IPS DF 6.9 (cell line): ENCODE measurements around the gene LENG8.

ENCODE experiments used
- DNase-seq: peaks from one replicate; pipeline ENCODE4 v3.0.0-alpha.2; 2013; ENCODE audit warnings: low read depth, low spot score
- H3K27ac ChIP-seq: one replicate; pipeline ENCODE4 v1.5.1; 2013; ENCODE audit warnings: low read length, control low read depth
- H3K27me3 ChIP-seq: 2 replicates; pipeline ENCODE4 v1.6.1; 2013; ENCODE audit warnings: mild to moderate bottlenecking, low read length; ENCODE audit not compliant: control insufficient read depth, insufficient read depth
- H3K36me3 ChIP-seq: 2 replicates; pipeline ENCODE4 v1.6.1; 2013; ENCODE audit warnings: low read length; ENCODE audit not compliant: control insufficient read depth, insufficient read depth
- H3K4me1 ChIP-seq: 2 replicates; pipeline ENCODE4 v1.6.1; 2013; ENCODE audit warnings: low read length; ENCODE audit not compliant: control insufficient read depth, insufficient read depth
- H3K4me3 ChIP-seq: 2 replicates; pipeline ENCODE4 v1.5.1; 2013; ENCODE audit warnings: mild to moderate bottlenecking, low read length
- H3K9me3 ChIP-seq: 2 replicates; pipeline ENCODE4 v1.6.1; 2013; ENCODE audit warnings: low read length, inconsistent platforms; ENCODE audit not compliant: control insufficient read depth, insufficient read depth
- WGBS: extraction: QIAGEN DNeasy Blood & Tissue Kit; methylation state at CpG from one replicate; pipeline ENCODE4 v1.1.7; 2013; ENCODE audit warnings: mixed read lengths, missing lambda C conversion rate; ENCODE audit not compliant: insufficient read length, insufficient coverage; 5-methylcytosine and 5-hydroxymethylcytosine counted together

LENG8 gene

DNA sequence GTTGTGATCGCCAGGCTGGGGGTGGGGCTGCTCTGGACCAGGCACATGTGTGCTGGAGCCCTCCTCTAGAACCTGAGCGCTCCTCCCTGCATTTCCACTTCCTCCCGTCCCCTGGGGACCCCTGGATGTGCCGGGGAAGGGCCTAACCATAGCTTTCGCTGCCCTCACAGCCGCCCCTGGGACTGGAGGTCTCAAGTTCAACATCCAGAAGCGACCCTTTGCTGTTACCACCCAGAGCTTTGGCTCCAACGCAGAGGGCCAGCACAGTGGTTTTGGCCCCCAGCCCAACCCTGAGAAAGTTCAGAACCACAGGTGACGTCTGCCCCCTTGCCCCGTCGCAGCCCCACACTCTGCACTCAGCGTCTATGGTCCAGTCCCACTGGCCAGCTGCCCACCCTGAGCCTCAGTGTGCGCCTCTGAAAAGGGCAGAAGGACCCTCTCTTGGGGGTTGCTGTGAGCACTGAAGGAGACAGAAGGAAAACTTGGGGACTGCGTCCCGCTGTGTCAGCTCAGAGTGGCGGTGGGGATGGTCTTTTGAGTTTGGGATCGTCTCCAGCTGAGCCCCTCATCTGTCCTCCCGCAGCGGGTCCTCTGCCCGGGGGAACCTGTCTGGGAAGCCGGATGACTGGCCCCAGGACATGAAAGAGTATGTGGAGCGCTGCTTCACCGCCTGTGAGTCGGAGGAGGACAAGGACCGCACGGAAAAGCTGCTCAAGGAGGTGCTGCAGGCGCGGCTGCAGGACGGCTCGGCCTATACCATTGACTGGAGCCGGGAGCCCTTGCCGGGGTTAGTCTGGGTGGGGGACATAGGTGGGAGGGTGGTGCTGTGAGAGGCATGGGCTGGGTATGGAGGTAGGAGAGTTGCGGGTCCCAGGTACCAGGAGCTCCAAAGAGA is 6.0 kb downstream of the LENG8 start:
- WGBS, result no CpG with 5 or more reads among the region's 33 CpGs
- Histone ChIP-seq H3K36me3 (peaks cover 74% of the 10 kb centered on the region), H3K9me3 (no peaks in the 10 kb centered on the region), H3K4me1 (no peaks in the 10 kb centered on the region), H3K4me3 (no peak overlapping the region), H3K27ac (no peak overlapping the region), H3K27me3 (no peaks in the 10 kb centered on the region)
- DNase-seq, result no peak

DNA sequence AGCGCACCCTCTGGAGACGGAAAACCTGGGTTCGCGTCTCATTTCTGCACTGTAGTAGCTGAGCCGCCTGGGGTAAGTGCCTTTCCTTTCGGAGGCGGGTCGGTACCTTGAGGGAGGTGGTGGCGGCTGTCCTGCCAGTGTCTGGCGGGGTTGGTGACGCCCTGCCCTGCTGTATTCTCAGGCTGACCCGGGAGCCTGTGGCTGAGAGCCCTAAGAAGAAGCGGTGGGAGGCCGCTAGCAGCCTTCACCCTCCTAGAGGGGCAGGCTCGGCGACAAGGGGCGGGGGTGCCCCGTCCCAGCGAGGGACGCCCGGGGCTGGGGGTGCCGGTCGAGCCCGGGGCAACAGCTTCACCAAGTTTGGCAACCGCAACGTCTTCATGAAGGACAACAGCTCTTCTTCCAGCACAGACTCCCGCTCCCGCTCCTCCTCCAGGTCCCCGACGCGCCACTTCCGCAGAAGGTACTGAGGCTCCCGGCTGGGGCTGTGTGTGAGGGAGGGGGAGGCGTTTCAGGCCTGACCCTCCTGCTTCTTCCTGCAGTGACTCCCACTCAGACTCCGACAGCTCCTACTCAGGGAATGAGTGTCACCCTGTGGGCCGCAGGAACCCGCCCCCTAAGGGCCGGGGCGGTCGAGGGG is 6.9 kb downstream of the LENG8 start:
- Histone ChIP-seq H3K27ac (no peak overlapping the region), H3K36me3 (peaks cover 80% of the 10 kb centered on the region), H3K4me3 (no peak overlapping the region), H3K9me3 (no peaks in the 10 kb centered on the region), H3K4me1 (no peaks in the 10 kb centered on the region), H3K27me3 (no peaks in the 10 kb centered on the region)
- no peak for DNase-seq
- no CpG with 5 or more reads among the region's 40 CpGs for WGBS

DNA sequence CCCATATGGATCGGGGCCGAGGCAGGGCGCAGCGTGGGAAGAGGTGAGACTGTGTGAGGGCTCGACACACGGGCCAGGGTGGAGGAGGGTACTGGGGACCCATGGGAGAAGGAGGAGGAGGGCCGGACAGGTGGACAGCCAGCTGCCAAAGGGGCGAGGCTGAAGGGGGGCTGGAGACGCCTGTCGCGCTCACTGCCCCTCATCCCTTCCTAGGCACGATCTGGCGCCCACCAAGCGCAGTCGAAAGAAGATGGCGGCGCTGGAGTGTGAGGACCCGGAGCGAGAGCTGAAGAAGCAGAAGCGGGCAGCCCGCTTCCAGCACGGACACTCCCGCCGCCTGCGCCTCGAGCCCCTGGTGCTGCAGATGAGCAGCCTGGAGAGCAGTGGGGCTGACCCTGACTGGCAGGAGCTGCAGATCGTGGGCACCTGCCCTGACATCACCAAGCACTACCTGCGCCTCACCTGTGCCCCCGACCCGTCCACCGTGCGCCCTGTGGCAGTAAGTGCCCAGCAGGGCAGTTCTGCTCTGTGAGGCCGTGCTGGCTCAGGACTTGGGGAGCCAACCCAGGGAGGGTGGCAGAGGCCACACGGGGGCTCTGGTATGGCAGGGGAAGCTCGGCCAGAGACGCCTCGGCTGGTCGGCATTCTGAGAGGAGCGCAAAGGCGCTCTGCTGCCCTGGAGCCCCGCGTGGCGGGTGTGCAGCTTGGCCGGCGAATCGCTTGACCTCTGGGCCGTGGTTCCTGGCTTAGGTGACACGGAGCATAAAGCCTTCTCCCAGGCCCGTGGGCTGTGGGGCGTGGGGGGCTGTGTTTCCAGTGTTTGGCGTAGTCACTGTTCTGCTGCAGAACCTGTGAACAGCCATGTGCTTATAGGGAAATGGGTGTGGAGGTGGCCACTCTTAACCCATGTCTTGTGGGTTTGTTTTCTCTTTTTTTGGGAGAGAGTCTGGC is 7.7 kb downstream of the LENG8 start:
- H3K4me3 ChIP-seq, result no peak overlapping the region
- DNase-seq, result no peak
- no peaks in the 10 kb centered on the region for H3K27me3 ChIP-seq
- H3K27ac ChIP-seq, result no peak overlapping the region
- peaks cover 81% of the 10 kb centered on the region for H3K36me3 ChIP-seq
- no CpG with 5 or more reads among the region's 51 CpGs for WGBS
- H3K4me1 ChIP-seq, result no peaks in the 10 kb centered on the region
- no peaks in the 10 kb centered on the region for H3K9me3 ChIP-seq

DNA sequence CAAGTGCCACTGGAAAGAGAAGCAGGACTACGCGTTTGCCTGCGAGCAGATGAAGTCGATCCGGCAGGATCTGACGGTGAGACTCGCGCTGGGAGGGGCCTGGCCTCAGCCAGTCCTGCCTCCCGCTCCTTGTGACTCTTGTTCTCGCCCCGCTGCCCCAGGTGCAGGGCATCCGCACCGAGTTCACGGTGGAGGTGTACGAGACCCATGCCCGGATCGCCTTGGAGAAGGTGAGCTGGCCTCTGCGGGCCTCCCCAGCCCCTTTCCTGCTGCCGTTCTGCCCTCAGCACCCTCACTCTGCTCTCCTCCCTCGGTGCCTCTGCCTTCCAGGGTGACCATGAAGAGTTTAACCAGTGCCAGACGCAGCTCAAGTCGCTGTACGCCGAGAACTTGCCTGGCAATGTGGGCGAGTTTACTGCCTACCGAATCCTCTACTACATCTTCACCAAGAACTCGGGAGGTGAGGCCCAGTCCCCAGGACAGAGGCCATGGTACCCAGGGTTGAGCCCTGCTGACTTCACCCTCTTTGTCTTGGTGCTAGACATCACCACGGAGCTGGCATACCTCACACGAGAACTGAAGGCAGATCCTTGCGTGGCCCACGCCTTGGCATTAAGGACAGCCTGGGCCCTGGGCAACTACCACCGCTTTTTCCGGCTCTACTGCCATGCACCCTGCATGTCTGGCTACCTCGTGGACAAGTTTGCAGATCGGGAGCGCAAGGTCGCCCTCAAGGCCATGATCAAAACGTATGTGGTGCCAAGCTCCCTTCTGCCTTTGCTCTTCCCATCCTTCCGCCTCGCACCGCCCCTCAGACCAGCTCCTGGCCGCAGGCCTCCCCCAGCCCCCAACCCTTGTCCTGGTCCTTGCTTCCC is 9.0 kb downstream of the LENG8 start:
- Histone ChIP-seq H3K4me1 (no peaks in the 10 kb centered on the region), H3K36me3 (peaks cover 69% of the 10 kb centered on the region), H3K27ac (no peak overlapping the region), H3K9me3 (no peaks in the 10 kb centered on the region), H3K4me3 (no peak overlapping the region), H3K27me3 (no peaks in the 10 kb centered on the region)
- no peak for DNase-seq
- no CpG with 5 or more reads among the region's 42 CpGs for WGBS

DNA sequence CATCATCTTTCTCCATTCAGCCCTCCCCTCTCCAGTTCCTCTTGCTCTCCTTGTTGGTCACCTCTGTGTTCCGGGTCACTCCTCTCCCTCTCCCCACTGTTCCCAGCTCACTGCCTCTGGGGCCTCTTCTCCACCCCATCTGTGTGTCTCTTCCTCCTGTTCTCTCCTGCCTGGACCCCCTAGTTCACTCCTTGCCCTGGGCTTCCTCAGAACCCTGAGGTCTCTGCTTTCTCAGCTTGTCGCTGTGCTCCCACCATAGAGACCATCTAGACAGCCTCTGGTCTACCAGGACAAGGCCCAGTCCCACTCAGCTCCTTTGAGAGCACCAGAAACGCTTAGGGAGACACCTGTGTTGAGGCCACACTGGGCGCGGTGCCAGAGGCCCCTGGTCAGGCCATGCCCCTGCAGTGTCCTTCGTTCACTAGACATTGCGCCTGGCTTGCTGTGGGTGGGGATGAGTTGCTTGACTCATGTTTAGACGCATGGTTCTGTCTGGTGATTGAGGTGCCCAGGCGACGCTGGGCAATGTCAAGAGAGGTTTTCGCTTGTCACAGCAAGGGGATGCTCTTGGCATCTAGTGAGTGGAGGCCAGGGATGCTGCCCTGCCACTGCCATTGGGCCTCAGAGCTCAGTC is 9.8 kb downstream of the LENG8 start:
- peaks cover 62% of the 10 kb centered on the region for H3K36me3 ChIP-seq
- no peaks in the 10 kb centered on the region for H3K9me3 ChIP-seq
- no peak overlapping the region for H3K4me3 ChIP-seq
- no peak for DNase-seq
- no peaks in the 10 kb centered on the region for H3K4me1 ChIP-seq
- H3K27me3 ChIP-seq, result no peaks in the 10 kb centered on the region
- WGBS, result no CpG with 5 or more reads among the region's 11 CpGs
- no peak overlapping the region for H3K27ac ChIP-seq

DNA sequence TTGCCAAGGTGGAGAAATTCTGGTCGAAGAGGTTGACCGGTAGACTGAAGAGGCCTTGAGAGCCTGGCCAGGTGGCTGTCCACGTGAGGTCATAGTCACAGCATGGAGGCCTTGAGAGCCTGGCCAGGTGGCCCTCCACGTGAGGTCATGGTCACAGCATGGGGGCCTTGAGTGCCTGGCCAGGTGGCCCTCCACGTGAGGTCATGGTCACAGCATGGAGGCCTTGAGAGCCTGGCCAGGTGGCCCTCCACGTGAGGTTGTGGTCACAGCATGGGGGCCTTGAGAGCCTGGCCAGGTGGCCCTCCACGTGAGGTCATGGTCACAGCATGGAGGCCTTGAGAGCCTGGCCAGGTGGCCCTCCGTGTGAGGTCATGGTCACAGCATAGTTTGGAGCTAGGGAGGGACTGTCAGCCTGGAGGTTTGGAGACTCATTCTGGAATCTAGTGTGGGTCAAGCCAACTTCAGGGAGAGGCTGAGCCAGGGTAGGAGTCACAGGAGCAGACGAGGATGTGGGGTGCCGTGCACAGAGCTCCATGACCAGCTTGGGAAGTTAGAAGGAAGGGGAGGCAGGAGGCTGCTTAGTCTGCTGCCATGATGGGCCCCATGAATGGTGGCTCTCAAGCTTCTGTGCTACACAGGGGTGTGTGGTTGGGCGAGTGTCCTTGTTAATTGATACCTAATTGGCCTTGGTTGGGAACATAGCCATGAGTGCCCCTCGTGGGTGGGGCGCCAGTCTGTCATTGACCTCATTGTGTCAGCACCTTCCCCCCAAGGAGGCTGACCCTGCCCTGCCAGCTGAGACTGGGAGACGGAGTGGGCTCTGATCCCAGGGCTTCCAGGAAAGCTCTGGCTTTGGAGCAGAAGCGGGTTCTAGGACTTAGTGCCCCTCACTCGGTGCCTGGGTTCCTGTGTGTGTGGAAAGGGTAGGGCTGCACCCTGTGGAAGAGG is 10.6 kb downstream of the LENG8 start:
- no peaks in the 10 kb centered on the region for H3K4me1 ChIP-seq
- H3K9me3 ChIP-seq, result no peaks in the 10 kb centered on the region
- H3K36me3 ChIP-seq, result peaks cover 55% of the 10 kb centered on the region
- H3K4me3 ChIP-seq, result no peak overlapping the region
- no peaks in the 10 kb centered on the region for H3K27me3 ChIP-seq
- no CpG with 5 or more reads among the region's 16 CpGs for WGBS
- no peak for DNase-seq
- H3K27ac ChIP-seq, result no peak overlapping the region

DNA sequence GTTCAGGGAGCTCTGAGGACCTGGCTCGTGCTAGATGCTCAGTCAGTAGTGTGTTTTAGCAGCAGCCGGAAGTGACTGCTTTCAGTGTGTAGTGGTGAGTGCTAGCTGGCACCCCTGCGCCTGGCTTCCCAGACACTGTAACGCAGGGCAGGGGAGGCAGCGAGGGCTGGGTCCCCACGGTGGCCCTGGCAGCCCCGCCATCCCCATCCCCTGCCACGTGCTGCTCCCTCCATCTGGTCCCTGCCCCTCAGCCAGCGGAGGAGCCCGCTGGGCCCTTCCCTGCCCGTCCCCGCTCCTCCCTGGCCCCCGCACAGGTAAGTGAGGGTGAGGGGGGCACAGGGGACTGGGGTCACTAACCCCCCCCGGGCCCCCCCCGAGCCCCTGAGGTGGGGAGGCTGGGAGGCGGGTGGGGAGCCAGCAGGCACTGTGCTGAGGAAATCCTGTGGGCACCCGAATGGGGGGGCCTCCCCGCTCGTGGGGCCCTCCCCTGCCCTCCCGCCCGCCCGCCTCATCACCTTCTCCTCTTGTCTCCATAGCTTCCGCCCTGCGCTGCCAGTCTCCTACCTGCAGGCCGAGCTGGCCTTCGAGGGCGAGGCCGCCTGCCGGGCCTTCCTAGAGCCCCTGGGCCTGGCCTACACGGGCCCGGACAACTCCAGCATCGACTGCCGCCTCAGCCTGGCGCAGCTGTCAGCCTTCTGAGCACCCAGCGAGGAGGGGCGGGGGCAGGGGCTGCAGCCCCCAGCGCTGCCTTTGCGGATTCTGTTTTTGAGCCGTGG is 11.4 kb downstream of the LENG8 start:
- Histone ChIP-seq H3K4me3 (no peak overlapping the region), H3K4me1 (no peaks in the 10 kb centered on the region; the same call in 1 of the 2 replicates), H3K36me3 (peaks cover 47% of the 10 kb centered on the region), H3K27ac (no peak overlapping the region), H3K9me3 (no peaks in the 10 kb centered on the region), H3K27me3 (no peaks in the 10 kb centered on the region)
- WGBS, result no CpG with 5 or more reads among the region's 39 CpGs
- DNase-seq, result no peak

DNA sequence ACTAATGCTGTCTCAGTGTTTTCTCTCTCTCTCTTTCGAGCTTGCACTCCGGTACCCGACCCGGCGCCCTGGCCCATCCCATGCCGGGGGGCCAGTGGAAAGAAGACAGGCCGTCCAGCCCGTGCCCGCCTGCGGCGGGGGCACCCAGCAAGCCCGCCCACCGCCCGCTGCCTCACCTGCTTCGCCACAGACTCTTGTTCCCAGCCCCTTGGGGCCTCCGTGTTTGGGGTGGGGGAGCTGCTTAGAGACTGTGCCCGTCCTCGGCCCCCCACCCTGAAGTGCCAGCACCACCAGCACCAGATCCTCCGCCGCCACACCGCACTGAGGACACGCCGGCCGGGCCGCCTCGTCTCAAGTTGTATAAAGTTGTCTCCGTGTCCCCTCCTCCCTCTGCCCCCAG is 12.2 kb downstream of the LENG8 start:
- H3K4me1 ChIP-seq, result no peaks in the 10 kb centered on the region; the same call in 1 of the 2 replicates
- no peak overlapping the region for H3K27ac ChIP-seq
- no CpG with 5 or more reads among the region's 27 CpGs for WGBS
- no peaks in the 10 kb centered on the region for H3K27me3 ChIP-seq
- H3K9me3 ChIP-seq, result no peaks in the 10 kb centered on the region
- H3K36me3 ChIP-seq, result peaks cover 39% of the 10 kb centered on the region
- no peak for DNase-seq
- H3K4me3 ChIP-seq, result no peak overlapping the region
